HG03108 (cell line): ENCODE measurements around the gene SNAP47.

Experiments
- ATAC-seq: cut with Tn5 transposase; IDR thresholded peaks from one replicate; pipeline ENCODE4 v1.9.1; 2021; ENCODE audit warnings: moderate library complexity; ENCODE audit not compliant: unreplicated experiment

SNAP47 gene

GRCh38 chr1:227781314-227781930, 46.2 kb downstream of the SNAP47 start:
- no peak for ATAC-seq

GRCh38 chr1:227782226-227782625, 47.0 kb downstream of the SNAP47 start:
- ATAC-seq = no peak

DNA sequence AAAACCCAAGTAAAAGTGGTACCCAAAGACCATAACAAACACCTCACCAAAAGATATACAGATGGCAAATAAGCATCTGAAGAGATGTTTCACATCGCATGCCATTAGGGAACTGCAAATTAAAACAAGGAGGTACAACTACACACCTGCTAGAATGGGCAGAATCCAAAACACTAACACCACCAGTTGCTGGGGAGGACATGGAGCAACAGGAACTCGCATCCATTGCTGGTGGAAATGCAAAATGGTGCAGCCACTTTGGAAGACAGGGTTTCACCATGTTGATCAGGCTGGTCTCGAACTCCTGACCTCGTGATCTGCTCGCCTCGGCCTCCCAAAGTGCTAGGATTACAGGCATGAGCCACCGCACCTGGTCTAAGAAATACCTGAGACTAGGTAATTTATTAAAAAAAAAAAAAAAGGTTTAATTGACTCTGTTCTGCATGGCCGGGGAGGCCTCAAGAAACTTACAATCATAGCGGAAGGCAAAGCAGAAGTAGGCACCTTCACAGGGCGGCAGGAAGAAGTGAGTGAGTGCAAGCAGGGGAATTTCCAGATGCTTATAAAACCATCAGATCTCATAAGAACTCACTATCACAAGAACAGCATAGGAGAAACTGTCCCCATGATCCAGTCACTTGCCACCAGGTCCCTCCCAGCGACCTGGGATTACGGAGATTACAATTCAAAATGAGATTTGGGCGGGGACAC, 50.0 kb downstream of the SNAP47 start:
- ATAC-seq = no peak

DNA sequence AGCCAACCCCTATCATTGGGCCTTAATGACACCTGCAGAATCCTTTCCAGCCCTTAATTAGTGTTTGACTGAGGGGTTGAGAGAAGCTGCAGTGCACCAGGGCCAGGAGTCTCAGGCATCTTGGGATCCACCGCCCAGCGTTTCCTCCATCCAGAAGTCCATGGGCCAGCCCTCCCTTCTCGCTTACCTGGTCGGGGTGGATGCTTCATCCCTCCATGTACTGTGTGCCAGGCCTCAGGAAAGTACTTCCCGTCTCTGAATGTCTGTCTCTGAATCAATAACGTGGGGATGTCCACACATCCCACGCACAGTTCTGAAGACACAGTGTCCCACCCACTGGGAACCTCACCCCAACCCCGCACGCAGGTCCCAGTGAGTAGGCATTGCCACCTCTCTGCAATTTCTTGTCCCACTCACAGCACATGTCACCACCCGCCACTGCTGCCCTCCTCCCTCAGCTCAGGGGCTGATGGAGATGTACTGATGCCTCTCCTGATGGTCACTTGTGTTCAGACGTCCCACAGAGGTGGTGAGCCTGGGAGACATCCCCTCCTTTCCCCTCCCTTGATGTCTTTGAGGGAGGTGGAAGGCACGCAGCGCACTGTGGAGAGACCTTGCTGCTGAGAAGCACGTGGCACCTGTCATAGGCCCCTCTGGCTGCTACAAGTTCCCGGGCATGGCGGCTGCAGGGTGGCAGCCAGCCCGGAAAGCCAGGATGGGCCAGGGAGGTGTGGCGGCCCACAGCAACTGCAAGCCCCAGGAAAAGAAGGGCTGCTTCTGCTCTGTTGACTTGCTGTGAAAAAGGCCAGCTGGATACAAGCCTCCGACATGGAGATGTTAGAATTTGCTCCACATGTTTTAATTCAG, 50.8 kb downstream of the SNAP47 start:
- no peak for ATAC-seq

- no peak for ATAC-seq
Measured at GRCh38 chr1:227786673-227787512, 51.7 kb downstream of the SNAP47 start.

GRCh38 chr1:227787513-227788270, 52.5 kb downstream of the SNAP47 start:
- peak; percentile 94 for ATAC-seq

- ATAC-seq = peak; percentile 56
Measured at GRCh38 chr1:227788271-227789083, 53.2 kb downstream of the SNAP47 start.

GRCh38 chr1:227789084-227790033, 54.1 kb downstream of the SNAP47 start:
- no peak for ATAC-seq

DNA sequence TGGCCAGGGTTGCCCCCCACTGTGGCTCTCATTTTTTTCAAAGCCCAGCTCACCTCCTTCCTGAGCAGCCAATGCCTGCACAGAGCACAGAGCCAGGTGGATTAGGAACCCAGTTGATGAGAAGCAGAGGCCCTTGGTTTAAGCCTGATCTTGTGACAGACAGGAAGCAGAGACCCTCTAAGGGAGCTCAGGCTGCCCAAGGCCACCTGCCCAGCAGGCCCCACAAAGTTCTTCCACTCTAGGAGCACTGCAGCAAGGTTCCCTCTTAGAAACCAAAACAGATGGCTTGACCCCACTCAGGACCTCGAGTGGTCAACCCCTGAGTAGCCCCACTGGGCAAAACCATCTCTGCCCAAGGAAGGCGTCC, 54.8 kb downstream of the SNAP47 start:
- ATAC-seq = no peak

DNA sequence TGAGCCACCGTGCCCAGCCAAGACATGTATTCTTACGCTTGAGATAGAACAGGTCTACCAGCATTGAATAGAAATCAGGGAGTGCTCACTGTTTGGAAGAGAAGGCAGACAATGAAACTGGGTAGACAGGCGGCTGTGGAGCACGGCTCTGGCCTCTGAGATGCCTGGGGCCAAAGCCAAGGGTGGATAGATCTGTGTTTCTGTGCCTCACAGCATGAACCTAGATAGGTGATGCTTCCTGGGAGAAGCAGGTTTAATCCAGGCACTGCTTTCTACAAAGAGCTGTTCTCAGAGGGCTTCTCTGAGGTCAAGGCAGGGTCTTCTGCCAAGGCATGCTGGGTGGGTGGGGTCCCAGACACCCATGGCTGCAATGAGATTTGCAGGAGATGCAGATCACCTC, 55.6 kb downstream of the SNAP47 start:
- ATAC-seq = no peak

DNA sequence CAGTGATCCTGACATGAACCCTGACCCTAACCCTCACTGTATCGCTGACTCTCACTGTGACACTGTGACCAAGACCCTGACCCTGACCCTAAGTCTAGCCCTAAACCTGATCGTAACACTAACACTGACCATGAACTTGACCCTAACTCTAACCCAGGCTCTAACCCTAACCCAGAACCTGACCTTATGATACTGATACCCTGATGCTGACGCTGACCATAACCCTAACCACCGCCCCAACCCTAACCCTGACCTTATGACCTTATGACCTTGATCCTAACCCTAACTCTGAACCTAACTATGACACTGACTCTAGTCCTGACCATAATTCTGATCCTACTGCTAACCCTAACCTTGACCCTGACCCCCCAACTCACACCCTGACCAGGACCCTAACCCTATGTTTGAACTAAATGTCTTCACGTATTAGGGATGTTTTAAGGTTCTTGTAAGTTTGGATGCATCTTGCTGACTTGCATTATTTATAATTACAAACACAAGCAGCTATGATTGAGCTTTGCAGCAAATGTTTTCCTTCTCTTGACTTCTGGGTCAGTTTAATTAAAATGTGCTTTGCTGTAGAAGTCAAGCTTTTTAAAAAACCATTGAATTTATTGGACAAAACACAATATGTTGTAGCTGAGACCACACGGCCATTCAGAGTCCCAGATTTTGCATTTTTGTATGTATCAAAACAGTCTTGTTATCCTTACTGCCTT, 56.3 kb downstream of the SNAP47 start:
- no peak for ATAC-seq

DNA sequence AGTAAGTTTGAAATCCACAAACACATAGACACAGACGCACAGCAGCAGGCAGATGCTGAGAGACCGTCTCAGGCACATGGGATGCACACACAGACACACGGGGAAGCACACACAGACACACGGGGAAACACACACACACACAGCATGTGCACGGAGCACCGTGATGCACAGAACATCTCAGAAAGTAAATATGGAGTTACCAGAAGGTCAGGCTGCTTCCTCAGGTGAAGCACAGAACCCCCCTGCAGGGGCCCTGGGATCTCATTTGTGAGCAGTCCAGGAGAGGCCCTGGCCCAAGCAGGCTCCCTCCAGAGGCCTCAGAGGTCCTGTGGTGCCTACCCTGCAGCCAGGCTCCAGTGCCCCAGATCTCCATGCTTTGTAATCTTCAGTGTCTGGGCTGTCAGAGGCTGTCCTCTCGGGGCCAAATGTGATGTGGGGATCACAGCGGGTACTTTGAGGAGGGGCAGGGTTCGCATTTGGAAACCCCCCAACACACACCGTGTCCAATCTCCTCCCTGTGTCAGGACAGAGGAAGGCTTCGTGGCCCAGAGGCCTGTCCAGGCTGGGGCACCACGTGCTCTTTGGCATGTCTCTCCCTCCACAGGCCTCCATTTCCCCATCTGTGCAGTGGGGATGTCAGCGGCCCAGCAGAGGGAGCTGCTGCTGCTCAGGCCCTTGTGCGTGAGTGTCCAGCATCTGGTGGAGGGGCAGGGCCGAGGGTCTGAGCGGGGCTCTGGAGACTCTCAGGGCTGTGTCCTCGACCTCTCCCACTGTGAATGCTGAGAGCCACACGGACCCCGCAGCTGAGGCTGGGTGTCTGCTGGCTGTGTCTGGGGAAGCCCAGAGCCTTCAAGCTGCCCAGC, 57.2 kb downstream of the SNAP47 start:
- no peak for ATAC-seq

GRCh38 chr1:227793079-227793947, 58.1 kb downstream of the SNAP47 start:
- ATAC-seq = no peak

- no peak for ATAC-seq
Measured at GRCh38 chr1:227793948-227794816, 58.9 kb downstream of the SNAP47 start.

DNA sequence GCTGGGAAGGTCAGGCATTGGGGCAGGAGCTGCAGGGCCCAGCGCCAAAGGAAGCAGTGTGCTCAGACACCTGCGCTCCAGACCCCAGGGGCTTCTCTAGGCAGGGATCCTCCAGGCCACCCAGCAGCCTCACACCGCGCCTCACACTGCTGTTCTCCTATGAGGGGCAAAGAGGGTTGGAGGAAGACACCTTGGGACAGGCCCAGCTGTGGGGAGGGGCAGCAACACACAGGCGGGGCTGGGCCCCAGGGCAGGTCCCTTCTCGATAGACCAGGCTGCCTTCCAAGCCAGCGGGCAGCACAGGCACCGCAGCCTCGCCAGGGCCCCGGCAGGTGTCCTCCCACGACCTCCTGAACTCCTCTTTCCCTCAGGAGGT, 59.6 kb downstream of the SNAP47 start:
- ATAC-seq = no peak
